GM18508 (cell line): ENCODE data around the gene COA3.

Experiments used
- ATAC-seq: cut with Tn5 transposase; IDR thresholded peaks from one replicate; pipeline ENCODE4 v1.9.1; 2021; ENCODE audit warnings: moderate number of reproducible peaks; ENCODE audit not compliant: insufficient read depth, unreplicated experiment

The COA3 gene

DNA sequence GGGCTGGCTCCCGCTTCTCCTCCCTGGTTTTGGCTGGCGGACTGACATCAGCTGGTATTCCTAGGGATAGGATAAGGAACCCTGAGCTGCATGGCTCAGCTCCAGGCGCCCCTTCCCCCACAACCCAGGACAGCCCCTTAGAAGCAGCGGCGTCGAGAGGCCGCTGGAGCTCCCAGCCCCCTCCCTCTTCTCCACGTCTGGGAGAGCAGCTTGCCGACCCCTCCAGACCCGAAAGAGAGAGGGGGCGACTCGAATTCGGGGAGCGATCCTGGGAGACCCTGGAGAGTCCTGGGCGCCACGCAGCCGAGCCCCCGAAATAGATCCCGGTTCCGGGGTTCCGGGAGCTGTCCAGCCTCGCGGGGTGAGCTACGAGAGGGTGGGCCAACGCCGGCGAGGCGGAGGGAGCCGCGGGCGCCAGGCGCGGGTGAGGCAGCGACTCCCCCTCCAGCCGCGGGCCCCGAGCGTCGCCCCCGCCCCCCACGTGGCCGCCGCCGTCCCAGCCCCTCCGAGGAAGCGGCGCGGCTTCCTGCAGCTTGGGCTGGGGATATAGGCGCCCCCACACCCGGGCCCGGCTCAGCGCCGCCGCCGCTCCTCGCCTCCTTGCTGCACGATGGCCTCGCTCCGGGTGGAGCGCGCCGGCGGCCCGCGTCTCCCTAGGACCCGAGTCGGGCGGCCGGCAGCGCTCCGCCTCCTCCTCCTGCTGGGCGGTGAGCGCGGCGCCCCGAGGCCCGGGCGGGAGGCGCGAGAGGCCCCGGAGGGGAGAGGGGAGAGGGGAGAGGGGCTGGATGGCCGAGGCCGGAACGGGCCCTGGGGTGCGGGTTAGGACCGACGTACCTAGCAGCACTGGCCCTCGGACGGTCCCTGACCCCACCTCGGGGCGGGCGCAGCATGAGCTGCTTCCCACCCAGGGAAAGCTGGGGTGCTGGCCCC lies 37.6 kb downstream of the COA3 start, which contains the start of gene RAMP2:
TSS of gene RAMP2 (plus strand) at position 576 of the 930 bp plus-strand sequence. CDS start at position 611, 35 bp downstream.
- ATAC-seq = no peak

DNA sequence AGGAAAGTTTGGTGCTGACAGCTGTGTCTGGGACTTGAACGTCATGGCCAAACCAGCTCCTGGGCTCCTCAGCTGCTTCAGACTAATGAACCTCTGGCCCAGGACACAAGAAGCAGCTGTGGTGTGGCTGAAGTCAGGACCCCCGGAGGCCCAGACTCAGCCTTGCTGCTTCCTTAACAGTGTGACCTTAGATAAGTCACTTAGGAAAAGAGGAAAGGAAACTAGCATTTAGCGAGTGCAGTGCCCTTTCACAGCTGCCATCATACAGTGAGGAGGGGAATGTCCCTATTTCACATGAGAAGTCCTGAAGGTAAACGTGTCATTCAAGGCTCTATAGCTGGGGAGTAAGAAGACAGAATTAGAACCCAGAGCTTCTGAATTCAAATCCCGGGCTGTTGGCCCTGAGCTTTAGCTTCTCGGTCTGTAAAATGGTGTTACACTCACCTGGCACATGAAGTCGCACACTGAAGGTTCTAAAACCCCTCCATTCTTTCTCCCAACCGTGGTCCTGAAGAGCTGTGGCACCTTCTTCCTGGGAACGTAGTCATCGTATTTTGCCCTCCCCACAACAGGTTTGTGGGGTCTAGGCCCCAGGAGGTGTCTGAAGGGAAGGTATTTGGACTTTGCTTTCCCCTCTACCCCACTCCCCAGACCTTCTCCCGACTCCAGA lies 38.4 kb downstream of the COA3 start:
- no peak for ATAC-seq

DNA sequence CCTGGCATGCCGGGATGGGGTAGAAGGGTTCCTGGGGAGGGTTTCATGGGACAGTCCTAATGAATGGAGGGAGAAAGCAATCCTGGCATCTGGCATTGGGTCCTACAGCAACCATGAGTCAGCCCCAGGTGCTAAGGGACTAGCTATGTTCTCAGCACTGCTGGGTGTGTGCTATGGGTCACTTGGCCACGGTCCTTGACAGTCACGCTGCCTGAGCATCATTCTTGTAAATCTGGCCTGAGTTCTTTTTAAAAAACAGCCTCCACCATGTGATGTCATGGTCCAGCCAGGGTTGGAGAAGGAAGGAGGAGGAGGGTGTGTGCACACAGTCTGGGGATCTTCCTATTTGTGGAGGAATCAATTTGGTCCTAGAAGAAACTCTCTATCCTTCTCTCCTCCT lies 43.7 kb downstream of the COA3 start:
- ATAC-seq = no peak

DNA sequence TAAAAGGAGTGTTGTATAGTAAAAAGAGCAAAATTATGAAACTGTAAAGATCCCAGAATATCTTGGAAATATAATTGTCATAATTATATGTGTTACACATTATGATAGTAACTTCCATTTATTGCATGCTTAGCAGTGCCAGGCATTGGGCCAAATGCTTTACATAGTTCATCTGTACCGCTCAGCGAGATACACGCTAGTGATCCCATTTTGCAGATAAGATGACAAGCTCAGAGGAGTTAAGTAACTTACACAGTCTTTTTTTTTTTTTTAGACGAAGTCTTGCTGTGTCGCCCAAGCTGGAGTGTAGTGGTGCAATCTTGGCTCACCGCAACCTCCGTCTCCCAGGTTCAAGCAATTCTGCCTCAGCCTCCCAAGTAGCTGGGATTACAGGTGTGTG lies 46.9 kb downstream of the COA3 start:
- no peak for ATAC-seq

DNA sequence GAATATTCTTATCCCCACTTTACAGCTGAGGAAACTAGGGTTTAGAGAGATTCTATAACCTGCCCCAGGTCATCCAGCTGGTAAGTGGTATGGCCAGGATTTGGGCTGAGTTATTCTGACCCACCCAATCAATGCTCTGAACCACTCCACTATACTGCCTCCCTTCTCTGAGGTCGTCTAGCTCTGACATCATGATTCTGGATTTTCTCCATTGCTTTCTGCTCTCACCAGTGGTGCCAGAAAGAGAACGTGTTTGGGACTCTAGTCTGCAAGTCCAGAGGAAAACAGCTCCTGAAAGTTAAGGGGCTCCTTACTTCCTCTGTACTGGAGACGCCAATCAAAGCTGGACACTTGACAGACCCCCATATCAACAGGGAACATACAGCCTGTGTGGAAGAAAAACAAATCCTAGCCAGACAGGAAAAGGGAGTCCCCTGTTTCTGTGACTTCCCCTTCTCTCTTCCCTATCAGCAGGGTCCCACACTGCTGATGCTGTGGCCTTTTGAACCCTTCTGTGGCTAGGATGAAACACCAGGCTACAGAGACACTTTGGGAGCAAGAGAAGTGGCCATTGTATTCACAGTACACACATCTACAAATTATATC lies 47.7 kb downstream of the COA3 start:
- ATAC-seq = no peak

DNA sequence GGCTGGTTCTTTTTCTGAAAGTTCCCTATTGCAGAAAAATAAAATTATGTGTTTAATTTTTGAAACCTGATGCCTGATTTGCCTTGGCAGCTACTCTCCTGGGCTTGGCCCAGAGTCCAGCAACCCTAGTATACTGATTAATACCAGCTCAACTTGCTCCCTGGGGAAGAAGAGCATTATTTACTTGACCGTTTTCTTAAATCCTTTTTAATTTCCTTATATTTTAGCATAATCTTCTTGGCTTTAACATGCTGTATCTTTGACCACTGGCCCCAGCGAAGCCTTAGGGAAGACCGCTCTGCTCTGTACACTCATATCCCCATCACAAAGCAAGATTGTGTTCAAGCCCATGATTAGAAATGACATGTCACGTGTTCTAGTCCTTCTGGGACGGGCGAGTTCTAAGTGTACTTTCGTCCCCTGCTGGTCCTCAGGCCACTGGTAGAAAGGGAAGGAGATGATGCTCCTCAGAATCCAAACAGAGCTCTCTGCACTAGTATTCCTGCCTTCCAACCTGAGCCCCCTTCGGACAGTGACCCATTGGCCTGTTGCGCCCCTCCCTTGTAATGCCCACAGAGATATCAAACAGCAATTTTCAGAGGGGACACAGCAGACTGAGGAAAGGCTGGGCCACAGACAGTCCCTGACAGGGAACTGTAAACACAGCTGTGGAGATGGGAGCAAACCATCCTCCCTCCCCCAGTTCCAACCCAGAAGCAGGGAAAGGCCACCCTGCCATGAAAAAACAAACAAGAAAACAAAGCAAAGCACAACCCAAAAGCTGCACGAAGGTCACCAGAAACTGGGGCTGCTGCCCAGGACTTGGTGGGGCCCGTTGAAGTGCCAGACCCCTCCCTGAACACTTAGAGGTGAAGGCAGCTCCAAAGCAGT lies 49.4 kb downstream of the COA3 start:
- no peak for ATAC-seq

DNA sequence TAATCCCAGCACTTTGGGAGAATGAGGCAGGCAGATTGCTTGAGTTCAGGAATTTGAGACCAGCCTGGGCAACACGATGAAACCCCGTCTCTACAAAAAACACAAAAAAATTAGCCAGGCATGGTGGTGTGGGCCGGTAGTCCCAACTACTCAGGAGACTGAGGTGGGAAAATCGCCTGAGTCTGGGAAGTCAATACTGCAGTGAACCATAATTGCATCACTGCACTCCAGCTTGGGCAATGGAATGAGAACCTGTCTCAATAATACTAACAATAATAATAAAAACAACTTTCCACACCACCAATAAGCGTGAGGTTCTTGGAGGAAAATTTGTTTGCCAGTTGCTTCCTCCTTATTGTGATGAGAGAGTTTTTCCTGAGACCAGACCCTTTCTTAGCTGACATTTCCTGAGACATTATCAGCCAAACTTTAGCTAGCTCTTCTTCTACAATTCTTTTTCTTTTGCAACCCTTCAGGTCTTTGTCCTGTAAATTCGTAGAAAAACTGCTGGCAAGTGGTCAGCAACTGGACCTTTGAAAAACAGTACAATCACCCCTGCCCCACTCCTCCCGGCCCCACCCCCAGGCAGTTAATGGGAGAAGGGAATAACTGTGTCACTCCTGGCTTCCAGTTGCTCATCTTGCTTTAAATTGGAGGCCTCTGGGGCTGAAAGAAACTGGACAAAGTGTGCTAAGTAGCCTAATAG lies 50.1 kb downstream of the COA3 start:
- no peak for ATAC-seq
